DMS 273 (cell line): ENCODE results near the gene SLC25A21.
A peak's percentile ranks its signal among the peaks of the same experiment; 100 is the strongest.
"Not testable (repeated sequence)": the region's sequence is repeated elsewhere in the genome, so short reads cannot be mapped to it uniquely, and the experiment has no call there.

Source experiments
- DNase-seq: peaks from one replicate; lab custom pipeline; 2025; ENCODE audit not compliant: unreplicated experiment; lab: John Stamatoyannopoulos, UW

Gene SLC25A21

DNA sequence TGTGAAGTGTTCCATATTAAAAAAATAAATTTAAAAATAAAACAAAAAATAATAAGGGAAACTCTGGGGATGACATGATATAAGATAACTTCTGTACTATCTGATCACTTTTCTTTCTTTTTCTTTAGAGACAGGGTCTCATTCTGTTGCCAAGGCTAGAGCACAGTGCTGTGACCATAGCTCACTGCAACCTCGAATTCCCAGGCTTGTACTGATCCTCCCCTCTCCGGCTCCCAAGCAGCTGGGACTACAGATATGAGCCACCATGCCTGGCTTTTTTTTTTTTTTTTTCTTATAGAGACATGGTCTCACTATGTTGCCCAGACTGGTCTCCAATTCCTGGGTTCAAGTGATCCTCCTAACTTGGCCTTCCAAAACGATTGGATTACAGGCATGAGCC, 14.9 kb upstream of the SLC25A21 start:
- no peak for DNase-seq

DNA sequence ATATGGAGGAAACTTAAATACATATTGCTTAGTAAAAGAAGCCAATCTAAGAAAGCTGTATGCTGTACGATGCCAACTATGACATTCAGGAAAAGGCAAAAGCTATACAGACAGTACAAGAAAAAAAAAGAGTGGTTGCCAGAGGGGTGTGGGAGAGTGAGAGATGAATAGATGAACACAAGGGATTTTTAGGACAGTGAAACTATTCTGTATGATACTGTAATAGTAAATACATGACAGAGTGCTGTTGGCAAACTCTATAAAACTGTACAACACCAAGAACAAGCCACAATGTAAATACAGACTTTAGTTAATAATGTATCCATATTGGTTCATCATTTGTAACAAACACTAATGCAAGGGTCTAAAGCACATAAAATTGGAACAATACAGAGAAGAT, 14.5 kb upstream of the SLC25A21 start:
- DNase-seq: no peak

DNA sequence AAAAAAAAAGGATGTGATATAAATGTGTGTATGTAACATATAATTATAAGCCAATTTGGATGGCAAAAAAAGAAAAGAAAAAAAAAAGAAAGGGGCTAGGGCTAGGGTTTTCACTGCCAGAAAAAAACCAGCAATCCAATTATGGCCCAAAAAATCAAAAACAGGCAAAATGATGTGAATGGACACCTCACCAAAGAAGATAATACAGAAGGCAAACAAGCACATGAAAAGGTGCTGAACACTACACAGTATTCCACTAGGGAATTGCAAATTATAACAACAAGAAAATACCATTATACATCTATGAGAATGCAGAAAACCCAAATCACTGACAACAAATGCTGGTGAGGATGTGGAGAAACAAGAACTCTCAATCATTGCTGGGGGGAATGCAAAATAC, 13.3 kb upstream of the SLC25A21 start:
- no peak for DNase-seq

DNA sequence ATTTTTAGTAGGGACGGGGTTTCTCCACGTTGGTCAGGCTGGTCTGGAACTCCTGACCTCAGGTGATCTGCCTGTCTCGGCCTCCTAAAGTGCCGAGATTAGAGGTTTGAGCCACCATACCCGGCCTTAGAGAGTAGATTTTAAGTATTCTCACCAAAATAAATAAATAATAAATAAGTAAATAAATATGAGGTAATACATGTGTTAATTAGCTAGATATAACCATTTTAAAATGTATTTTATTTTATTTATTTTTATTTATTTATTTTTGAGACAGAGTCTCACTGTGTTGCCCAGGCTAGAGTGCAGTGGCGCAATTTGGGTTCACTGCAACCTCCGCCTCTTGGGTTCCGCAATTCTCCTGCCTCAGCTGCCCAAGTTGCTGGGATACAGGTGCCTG, 12.1 kb upstream of the SLC25A21 start:
- not testable (repeated sequence) for DNase-seq

DNA sequence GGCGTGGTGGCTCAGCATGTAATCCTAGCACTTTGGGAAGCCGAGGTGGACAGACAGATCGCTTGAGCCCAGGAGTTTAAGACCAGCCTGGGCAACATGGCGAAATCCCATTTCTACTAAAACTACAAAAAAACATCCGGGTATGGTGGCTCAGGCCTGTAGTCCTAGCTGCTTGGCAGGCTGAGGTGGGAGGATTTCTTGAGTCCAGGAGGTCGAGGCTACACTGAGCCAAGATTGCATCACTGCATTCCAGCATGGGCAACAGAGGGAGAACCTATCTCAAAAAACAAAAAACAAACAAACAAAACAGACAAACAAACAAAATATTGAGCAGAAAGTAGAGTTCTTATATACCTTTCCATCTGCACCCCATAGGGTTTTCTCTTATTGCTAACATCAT, 9.0 kb upstream of the SLC25A21 start:
- no peak for DNase-seq

DNA sequence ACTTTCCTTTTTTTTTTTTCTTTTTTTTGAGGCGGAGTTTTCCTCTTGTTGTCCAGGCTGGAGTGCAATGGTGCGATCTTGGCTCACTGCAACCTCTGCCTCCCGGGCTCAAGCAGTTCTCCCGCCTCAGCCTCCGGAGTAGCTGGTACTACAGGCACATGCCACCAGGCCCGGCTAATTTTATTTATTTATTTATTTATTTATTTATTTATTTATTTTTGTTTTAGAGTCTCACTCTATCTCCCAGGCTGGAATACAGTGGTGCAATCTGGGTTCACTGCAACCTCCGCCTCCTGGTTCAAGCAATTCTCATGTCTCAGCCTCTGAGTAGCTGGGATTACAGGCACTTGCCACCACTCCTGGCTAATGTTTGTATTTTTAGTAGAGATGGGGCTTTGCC, 8.5 kb upstream of the SLC25A21 start:
- DNase-seq: not testable (repeated sequence)

DNA sequence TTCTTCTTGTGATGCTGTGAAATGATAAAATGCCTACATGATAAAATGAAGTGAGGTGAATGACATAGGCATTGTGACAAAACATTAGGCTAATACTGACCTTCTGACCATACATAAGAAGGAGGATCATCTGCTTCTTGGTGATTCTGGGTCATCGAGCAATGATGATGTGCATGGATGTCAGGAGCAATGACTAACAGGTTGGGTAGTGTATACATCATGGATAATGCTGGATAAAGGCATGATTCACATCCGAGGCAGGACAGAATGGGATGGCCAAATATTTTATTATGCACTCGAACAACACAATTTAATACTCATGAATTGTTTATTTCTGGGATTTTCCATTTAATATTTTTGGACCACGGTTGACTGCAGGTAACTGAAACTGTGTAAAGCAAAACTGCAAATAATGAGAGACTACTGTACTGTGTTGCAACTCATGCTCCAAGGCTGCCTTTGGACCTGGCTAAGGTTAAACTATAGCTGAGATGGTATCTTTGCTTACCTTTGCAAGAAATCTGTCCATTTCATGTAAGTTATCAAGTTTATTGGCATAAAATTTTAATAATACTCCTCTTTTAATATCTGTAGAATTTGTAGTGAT, 7.6 kb upstream of the SLC25A21 start:
- DNase-seq: no peak

DNA sequence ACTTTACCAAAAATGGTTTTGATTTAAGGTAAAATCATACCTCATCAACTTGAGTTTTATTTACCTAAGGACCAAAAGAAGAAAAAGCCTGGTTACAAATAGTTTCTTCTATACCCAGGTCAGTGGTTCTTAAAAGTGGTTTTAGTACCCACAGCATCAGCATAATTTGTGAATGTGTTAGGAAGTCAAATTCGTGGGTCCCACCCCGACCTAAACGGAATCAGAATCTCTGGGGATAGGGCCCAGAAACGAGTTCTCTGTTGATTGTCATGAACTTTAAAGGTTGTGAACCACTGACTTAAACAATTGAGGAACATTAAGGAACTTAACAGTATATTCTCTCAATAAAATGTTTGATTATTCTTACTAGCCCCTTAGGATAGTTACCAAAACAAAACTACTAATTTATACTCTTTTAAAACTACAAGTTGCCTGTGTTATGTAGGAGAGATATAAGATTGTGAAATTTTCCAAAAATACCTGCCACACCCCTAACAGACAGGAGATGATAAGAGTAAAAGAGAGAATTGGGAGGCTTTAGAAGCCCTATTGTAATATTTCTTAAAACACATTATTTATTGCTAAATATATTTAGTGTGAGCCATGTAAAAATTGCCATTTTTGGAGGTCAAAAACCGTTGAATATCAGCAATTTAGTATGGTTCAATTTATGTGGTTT, 669 bp upstream of the SLC25A21 start:
- DNase-seq: peak; percentile 27

DNA sequence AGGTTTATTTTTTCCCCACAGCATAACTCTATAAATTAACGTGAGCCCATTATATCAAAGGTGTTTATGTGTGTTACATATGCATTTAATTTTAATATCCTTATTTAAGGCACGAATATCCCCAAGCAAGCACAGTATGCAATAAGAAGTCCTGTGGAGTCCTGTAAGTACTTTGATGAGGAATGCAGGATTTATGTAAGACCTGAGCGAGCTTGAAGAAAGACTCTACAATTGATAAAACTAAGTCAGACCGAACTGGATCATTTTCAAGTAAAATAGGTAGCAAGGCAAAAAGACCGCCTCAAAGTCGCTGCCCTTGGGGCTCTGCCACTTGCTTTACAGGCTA, 755 bp downstream of the SLC25A21 start:
- no peak for DNase-seq

DNA sequence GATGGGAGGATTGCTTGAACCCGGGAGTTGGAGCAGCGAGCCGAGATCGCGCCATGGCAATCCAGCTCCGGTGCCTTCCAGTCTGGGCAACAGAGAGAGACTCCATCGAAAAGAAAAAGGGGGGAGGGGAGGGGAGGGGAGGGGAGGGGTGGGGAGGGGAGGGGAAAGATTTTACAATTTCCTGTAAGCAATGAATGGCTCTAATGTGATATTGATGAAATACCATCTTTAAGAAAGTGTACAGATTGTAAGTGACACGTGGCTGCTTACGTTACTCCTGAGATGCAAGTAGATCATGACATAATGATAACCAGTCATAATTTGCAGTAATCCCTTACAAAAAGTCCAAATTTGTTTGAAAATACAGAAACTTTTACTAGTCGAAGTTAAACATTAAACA, 1.4 kb downstream of the SLC25A21 start:
- no peak for DNase-seq

DNA sequence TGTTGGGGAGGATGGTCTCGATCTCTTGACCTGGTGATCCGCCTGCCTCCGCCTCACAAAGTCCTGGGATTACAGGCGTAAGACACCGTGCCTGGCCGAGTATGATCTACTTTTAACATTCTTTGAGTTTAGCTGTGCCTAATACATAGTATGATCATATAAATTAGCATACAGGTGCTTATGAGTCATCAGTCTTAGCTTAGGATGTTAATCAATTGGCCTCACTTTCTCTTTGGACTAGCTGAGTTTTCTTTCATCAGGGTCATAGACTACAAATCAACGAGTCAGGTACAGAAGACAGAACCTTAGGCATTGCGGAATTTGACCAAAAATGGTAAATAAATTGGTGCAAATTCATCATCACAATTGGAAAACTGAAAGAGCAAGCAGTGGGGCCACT, 2.2 kb downstream of the SLC25A21 start:
- DNase-seq: no peak

DNA sequence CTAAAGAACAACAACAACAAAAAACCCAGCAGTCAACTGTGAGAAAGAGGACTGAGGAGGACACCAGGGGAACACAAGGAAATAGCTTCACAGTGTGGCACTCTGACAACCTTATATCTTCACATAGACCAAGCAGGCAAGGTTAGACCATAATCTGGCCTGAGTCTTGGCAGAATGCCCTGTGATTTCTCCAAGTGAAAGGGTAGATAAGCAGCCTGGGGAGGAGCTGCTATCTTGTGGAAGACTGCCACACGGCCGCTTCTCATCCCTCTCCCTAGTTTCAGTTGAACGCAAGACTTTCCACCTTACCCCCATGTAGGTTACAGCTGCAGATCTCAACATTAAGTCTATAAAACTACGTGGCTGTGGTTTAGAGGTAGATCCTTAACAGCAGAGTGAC, 3.7 kb downstream of the SLC25A21 start:
- DNase-seq: peak; percentile 7

DNA sequence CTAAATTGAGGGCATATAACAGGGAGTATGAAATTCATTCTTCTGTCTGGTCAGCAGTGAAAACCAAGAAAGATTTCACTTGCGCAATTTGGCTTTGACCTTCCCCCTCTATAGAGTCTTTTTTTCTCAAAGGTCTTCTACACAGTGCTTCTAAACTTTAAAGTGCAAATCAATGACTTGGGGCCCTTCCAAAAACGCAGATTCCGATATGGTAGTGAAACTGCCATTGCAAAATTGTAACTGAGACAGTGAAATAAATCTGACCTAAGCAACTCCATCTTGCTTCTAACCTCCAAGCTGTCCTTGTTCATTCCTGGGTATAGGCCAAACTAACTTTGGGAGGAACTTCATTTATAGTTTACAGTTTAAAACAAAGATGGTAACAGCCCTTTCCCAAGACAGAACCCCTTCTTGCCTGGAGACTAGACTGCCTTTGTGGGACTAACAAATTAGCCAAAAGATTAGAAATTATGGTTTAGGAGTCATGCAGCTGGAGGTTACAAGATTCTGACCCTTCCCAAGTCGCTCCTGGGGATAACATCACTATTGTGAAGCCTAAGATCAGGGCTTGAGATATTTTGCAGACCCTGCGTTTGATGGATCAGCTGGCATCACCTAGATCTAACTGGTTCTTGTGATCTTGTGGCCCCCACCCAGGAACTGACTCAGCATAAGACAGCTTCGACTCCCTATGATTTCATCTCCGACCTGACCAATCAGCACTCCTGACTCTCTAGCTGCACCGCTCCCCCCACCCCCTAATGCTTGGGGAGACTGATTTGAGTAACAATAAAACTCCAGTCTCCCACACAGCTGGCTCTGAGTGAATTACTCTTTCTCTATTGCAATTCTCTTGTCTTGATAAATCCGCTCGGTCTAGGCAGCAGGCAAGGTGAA, 5.0 kb downstream of the SLC25A21 start:
- no peak for DNase-seq

DNA sequence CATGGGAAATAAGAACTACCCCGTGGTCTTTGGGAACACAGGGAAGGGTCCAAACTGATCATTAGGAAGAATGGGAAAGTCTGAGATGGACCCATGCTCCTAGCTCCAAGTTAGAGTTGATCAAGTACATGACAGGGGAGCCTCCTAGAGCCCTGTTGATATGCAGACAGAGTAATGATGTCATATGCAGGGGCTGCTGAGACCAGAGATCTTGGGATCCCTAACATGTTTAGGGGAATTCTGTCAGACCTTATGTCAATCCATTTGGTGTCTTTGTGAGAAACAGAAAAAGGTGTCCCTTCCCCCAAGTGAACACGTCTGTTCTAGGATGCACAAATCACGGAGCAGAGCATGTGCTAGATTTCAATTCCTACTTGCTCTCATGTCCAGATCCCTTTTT, 6.6 kb downstream of the SLC25A21 start:
- no peak for DNase-seq

DNA sequence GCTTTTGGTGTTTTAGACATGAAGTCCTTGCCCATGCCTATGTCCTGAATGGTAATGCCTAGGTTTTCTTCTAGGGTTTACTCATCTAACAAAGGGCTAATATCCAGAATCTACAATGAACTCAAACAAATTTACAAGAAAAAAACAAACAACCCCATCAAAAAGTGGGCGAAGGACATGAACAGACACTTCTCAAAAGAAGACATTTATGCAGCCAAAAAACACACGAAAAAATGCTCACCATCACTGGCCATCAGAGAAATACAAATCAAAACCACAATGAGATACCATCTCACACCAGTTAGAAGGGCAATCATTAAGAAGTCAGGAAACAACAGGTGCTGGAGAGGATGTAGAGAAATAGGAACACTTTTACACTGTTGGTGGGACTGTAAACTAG, 10.1 kb downstream of the SLC25A21 start:
- DNase-seq: not testable (repeated sequence)

DNA sequence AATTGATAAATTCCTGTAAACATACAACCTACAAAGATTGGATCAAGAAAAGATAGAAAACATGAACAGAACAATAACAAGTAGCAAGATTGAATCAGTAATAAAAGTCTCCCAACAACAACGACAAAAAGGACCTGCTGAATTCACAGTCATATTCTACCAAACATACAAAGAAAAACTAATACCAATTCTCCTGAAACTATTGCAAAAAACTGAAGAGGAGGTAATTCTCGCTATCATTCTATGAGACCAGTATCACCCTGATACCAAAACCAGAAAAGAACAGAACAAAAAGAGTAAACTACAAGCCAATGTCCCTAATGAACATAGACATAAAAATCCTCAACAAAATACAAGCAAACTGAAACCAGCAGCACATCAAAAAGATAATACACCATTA, 14.4 kb downstream of the SLC25A21 start:
- no peak for DNase-seq

DNA sequence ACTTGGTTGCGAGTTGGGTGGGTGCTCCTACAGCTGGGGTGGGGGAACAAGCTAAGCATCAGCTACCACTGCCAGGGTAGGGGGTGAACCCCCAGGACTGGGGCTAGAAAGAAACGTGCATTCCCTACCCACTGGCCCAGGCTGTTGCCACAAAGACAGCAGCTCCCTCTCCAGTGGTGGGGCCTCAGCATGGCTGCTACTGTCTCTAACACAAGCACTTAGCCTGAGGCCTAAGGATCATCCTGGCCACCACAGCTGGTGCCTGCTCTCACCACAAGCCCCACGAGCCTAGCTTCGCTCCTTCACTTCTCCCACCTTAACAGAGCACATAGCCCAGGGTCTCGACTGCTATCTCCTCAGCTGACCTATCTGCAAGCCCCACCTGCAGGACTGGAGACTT, 18.9 kb downstream of the SLC25A21 start:
- DNase-seq: no peak

DNA sequence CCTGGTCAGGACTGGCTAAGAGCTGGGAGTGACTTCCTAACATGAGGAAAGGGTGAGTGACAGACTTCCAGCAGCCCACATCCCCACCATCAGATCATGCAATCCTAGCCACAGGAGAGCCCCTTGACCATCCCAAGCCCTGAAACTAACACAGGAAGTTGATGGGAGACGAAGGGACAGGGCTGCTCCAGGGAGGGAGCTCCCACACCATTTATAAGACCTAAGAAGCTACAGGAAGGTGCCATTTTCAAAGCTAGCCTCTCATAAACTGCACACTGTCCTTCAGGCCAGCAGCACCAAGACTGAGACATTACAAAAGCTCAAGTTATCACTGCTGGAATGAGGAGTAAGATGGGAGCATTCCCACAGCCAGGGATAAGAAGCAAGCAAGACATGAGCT, 19.4 kb downstream of the SLC25A21 start:
- no peak for DNase-seq

DNA sequence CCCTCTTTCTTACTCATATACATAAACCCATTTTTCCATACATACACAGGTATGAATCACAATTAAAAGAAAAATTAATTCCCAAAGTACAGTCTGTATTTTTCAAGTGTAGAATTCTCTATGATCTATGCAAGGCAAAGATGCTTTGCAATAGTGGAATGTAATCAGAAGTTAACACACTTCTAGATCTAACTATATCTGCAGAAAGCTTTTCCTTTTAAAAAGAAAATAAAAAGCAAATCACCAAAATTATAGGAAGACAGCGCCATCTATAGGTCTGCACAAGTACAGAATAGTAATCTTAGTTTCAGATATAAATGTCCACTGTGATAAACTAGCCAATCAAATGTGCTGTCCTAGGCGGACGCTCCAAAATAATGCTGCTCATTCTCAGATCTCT, 22.0 kb downstream of the SLC25A21 start:
- DNase-seq: peak; percentile 71

DNA sequence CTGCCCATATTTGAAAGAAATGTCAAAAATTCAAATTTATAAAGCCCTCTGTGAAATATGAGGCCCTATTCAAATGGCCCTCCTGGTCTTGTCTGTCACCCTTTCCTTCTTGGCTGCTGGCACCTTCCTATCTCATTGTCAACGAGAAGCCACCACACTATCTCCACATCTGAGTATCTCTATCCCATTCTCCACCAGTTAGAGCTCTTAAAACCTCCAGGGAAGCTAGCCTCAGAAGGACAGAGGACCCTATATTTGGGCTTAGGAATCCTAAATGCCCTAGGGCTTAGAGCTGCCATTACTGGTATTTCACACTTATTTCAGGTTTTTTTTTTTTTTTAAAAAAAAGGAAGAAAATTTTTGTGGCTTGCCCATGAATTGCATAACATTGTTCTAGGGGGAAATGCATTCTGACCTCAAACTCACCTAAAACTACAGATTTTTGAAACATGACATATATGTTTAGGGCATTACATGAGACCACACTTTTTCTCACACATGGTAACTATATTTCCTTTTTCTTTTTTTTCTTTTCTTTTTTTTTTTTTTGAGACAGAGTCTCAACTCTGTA, 25.0 kb downstream of the SLC25A21 start:
- no peak for DNase-seq

DNA sequence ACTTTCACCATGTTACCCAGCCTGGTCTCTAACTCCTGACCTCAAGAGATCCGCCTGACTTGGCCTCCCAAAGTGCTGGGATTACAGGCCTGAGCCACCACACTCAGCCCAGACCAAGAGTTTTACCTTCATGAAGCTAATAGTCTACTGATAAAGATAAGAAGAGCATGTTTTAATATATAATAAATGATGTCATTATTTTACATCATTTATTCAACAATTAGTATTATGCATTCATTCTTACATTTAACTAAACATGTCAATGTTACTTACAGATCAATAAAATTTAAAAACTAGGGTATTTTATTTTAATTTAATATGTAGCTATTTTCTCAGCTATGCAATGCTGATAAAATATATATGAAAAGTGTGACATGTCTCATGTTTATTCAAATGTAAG, 26.0 kb downstream of the SLC25A21 start:
- not testable (repeated sequence) for DNase-seq

DNA sequence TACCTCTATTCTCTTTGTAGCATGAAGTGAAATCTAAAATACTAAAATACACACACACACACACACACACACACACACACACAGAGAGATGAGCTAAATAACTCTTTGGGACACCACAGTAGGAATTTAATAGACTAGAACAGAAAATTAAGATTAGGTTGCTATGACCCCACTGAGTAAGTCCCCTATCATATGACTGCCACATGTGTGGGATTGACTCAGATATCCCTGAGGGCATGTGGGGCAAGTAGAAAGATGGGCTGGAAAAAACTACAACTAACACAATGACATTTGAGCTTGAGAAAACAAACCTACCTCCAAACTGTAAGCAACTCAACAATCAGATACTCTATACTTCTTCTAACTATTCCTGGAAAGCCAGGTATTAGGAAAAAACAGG, 27.0 kb downstream of the SLC25A21 start:
- no peak for DNase-seq
